A549 (cell line): ENCODE results near the gene EPC2. TPM values are rescaled to one million over a fixed set of nuclear protein-coding genes. Genes with fewer than 3 reads are reported as not detected.
"Not testable (repeated sequence)": the region's sequence is repeated elsewhere in the genome, so short reads cannot be mapped to it uniquely, and the experiment has no call there.

Source experiments
- ATAC-seq, 2 experiments: fragments of 200-7000 bp in 1 of 2; fragments of >200 bp in 1 of 2; cut with Nextera tagmentation in 1 of 2; cut with Tn5 transposase in 1 of 2; 3 replicates each; pipeline versions ENCODE4 v1.8.0 to v1.9.1; 2018 to 2020; ENCODE audit warnings: mild to moderate bottlenecking in 1 of 2, moderate library complexity in 1 of 2
- CTCF ChIA-PET: fragments of 300-600 bp; sonication (Branson Sonifier 250); formaldehyde crosslinking; extraction: SDS; loops from one replicate; lab custom pipeline; 2021; ENCODE audit warnings: antibody characterized with exemption, inconsistent platforms; lab: Yijun Ruan, JAX
- POLR2A ChIA-PET: fragments of 350-600 bp; formaldehyde crosslinking; extraction: SDS; loops from one replicate; lab custom pipeline; 2021; ENCODE audit warnings: antibody characterized with exemption, inconsistent platforms; lab: Yijun Ruan, JAX
- DNase-seq, 2 experiments: peaks; one replicate each; pipeline versions ENCODE4 v3.0.0 to v3.0.0-alpha.2; 2011 to 2016; ENCODE audit warnings: low read depth in 1 of 2, low spot score in 1 of 2
- FAIRE-seq: peaks from 2 replicates; lab custom pipeline; 2011; peaks lifted over from hg19 to GRCh38; lab: Jason Lieb, UNC
- H3K27ac ChIP-seq, 2 experiments: fragments of >200 bp; sonication (Bioruptor Twin); formaldehyde crosslinking; 3 replicates each; pipeline ENCODE4 v1.5.1; 2016 to 2017
- H3K4me1 ChIP-seq: fragments of >200 bp; sonication (Bioruptor Twin); formaldehyde crosslinking; 3 replicates; pipeline ENCODE4 v1.6.1; 2016
- H3K4me2 ChIP-seq: fragments of >200 bp; sonication (Bioruptor Twin); formaldehyde crosslinking; 3 replicates; pipeline ENCODE4 v1.6.1; 2016
- H3K4me3 ChIP-seq: fragments of >200 bp; sonication (Bioruptor Twin); formaldehyde crosslinking; 3 replicates; pipeline ENCODE4 v1.5.1; 2016
- H3K9me3 ChIP-seq: fragments of >200 bp; sonication (Bioruptor Twin); formaldehyde crosslinking; 3 replicates; pipeline ENCODE4 v1.6.1; 2016
- BHLHE40 ChIP-seq: IDR thresholded peaks from 2 replicates; pipeline ENCODE4 v1.6.1; 2012; ENCODE audit warnings: low read depth, low read length, inconsistent platforms
- CTCF ChIP-seq: fragments of >200 bp; sonication (Bioruptor Twin); formaldehyde crosslinking; IDR thresholded peaks from 3 replicates; pipeline ENCODE4 v1.5.1; 2016
- FOXS1 ChIP-seq: fragments of 250-450 bp; sonication (Bioruptor Pico); IDR thresholded peaks from 2 replicates; pipeline ENCODE4 v1.5.0; 2020; ENCODE audit warnings: mild to moderate bottlenecking, moderate library complexity
- HES2 ChIP-seq: fragments of >200 bp; sonication (Bioruptor Twin); formaldehyde crosslinking; IDR thresholded peaks from 2 replicates; pipeline ENCODE4 v1.6.1; 2016
- HEYL ChIP-seq: fragments of 250-450 bp; sonication (Bioruptor Pico); IDR thresholded peaks from 2 replicates; pipeline ENCODE4 v1.8.0; 2021; ENCODE audit warnings: mild to moderate bottlenecking, moderate library complexity
- NR3C1 ChIP-seq: fragments of >200 bp; sonication (Bioruptor Twin); formaldehyde crosslinking; IDR thresholded peaks from 3 replicates; pipeline ENCODE4 v1.6.1; 2017
- RAD21 ChIP-seq, 2 experiments: fragments of >200 bp in 1 of 2; sonication (Bioruptor Twin) in 1 of 2; formaldehyde crosslinking in 1 of 2; IDR thresholded peaks in 1 of 2; conservative IDR thresholded peaks in 1 of 2; 2 replicates in 1 of 2; 3 replicates in 1 of 2; pipeline ENCODE4 v1.6.1; 2012 to 2018; ENCODE audit warnings: inconsistent platforms in 1 of 2
- RCOR1 ChIP-seq: fragments of 150-350 bp; IDR thresholded peaks from 2 replicates; pipeline ENCODE4 v1.6.1; 2014; ENCODE audit warnings: antibody characterized with exemption, low read length, low read depth
- REST ChIP-seq: fragments of 200-600 bp; sonication (generic); IDR thresholded peaks from 2 replicates; pipeline ENCODE4 v1.6.1; 2016; ENCODE audit warnings: antibody characterized with exemption, mild to moderate bottlenecking, moderate library complexity
- WGBS: methylation state at CpG from one replicate; pipeline ENCODE4 v1.1.6; 2017; ENCODE audit errors: missing lambda C conversion rate; 5-methylcytosine and 5-hydroxymethylcytosine counted together
- polyA plus RNA-seq, 4 experiments: library from polyadenylated mRNA; depleted of rRNA in 3 of 4; stranded (reverse); fragments of >200 nt; fragmentation: RNase III in 1 of 4; extraction: RNeasy Plus Mini Kit Qiagen cat#74134 plus additional on column Dnase treatment in 1 of 4; gene quantifications; 2 replicates in 3 of 4; 3 replicates in 1 of 4; pipeline ENCODE4 v1.2.3, GENCODE V29; 2011 to 2017
- TF ChIP-seq, protein P1 (sequence below): fragments of >200 bp; sonication (Bioruptor Twin); formaldehyde crosslinking; IDR thresholded peaks from 3 replicates; pipeline ENCODE4 v1.6.1; 2016

Gene EPC2
- polyA plus RNA-seq, 2 of the 4 experiments (the other 2 are of a cell fraction) = 8.8 to 23.0 TPM

GRCh38 chr2:148670773-148671172 lies 26.2 kb downstream of the EPC2 start:
- H3K4me2 ChIP-seq = no peak overlapping the region
- ChIA-PET CTCF (interaction anchor here (1.1 kb wide), 1 partner anchor 25 kb away, joined by 4 read pairs; no protein-coding TSS in a partner anchor), POLR2A (no interaction called here)
- no peaks in the 10 kb centered on the region for H3K9me3 ChIP-seq
- peak in 1 of 2 experiments; percentile 11 for DNase-seq
- H3K4me3 ChIP-seq = no peak overlapping the region
- TF ChIP-seq RCOR1 (no peak), HEYL (no peak), BHLHE40 (no peak)
- peak in 1 of 2 experiments; percentile 63; a peak in 4 of 6 replicates for ATAC-seq
- H3K27ac ChIP-seq = peak overlapping the region in 1 of 2 experiments; percentile 41; a peak in 1 of 6 replicates
- 71% methylated on average over 1 of the region's 1 CpG for WGBS
- no peak for FAIRE-seq
- H3K4me1 ChIP-seq = peaks cover 8% of the 10 kb centered on the region; the same call in 2 of the 3 replicates

DNA sequence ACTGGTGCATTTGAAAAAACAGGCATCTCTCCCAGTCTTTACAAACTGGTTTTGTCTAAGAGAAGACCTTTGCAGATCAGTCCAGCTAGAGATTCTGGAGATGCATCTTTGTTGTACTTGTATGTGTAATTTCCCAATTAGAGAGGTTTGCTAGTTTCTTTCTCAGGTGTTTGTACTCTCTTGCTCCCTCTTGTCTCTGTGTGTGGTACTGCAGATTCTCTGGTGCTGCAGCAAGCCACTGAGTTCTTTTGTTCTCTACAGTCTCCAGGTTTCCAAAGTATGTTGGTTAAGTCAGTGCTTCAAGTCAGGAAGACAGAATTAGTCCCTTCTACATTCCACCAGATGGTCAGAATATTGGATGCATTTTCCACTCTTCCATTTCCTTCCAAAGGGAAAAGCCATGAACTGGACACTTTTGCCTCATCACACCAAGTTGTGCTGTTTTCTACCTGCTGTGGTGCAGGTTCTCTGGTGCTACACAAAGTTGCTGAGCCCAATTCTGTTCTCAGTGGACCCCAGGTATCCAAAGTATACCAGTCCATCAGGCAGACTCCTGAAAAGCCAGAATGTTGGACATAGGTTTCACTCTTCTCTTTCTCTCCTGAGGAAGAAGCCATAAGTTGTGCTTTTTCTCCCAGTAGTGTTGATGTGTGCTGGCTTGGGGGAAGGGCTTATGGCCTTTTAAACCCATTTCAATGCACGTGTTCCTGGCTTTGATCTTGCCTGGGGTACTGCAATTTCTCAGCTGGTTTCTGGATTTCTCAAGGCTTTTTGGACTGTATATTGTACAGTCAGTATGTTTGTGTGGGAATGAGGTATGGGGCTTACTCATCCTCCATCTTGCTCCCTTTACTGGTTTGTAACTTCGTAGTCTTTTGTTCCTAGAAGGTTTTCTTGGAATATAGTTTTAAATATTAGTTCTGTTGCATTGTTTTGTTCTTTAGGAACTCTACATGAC lies 29.8 kb downstream of the EPC2 start:
- ATAC-seq (peak; percentile 47 to 70; a peak in 4 of 6 replicates), FAIRE-seq (no peak), DNase-seq (peak; percentile 21 to 44)
- no peak overlapping the region for H3K4me2 ChIP-seq
- no peaks in the 10 kb centered on the region for H3K9me3 ChIP-seq
- 29% methylated on average over 2 of the region's 2 CpGs for WGBS
- ChIA-PET POLR2A (no interaction called here), CTCF (no interaction called here)
- TF ChIP-seq HES2 (no peak), RAD21 (conservative IDR thresholded peaks at IDR 0.05 in 1 of 2, IDR thresholded peaks at IDR 0.05 in 1 of 2) (0 out of 5 replicates have a peak, but pooled peaks of 1 of the 2 experiments have one; percentile 5), CTCF (peak; percentile 43)
- H3K4me3 ChIP-seq = no peak overlapping the region
- H3K4me1 ChIP-seq = peaks cover 8% of the 10 kb centered on the region; the same call in 2 of the 3 replicates
- H3K27ac ChIP-seq = no peak overlapping the region

DNA sequence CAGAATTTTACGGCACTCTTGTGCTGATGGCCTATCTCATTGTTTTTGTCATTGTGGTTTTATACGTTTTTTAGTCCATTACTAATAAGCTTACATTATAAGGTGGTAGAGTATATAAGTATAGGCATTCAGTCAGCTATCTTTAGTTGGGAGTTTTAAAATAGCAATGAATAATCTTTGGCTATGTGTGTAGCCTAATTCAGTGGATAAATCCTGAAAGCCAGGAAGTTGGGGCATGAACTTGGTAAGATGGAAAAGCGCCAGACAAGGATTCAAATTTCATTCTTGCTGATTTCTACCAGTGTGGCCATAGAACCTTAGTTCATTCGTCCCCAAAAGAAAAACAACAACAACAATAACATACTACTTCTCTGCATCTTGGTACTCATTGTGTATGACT lies 31.2 kb downstream of the EPC2 start:
- no peaks in the 10 kb centered on the region for H3K9me3 ChIP-seq
- no peak for ATAC-seq
- POLR2A ChIA-PET = interaction anchor here (0.7 kb wide), 1 partner anchor 898 kb away, joined by 3 read pairs; no protein-coding TSS in a partner anchor
- H3K4me3 ChIP-seq = no peak overlapping the region
- no peak overlapping the region for H3K4me2 ChIP-seq
- H3K27ac ChIP-seq = no peak overlapping the region
- H3K4me1 ChIP-seq = peaks cover 9% of the 10 kb centered on the region
- whole genome bisulfite sequencing = 91% methylated on average over 4 of the region's 4 CpGs
- TF ChIP-seq NR3C1 (no peak), REST (no peak), FOXS1 (CRISPR knock-in tag) (no peak)
- TF ChIP-seq, protein P1, sequence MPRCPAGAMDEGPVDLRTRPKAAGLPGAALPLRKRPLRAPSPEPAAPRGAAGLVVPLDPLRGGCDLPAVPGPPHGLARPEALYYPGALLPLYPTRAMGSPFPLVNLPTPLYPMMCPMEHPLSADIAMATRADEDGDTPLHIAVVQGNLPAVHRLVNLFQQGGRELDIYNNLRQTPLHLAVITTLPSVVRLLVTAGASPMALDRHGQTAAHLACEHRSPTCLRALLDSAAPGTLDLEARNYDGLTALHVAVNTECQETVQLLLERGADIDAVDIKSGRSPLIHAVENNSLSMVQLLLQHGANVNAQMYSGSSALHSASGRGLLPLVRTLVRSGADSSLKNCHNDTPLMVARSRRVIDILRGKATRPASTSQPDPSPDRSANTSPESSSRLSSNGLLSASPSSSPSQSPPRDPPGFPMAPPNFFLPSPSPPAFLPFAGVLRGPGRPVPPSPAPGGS = no peak
- TF ChIP-seq, all 56 proteins: peak for 0
- CTCF ChIA-PET = no interaction called here
- DNase-seq (no peak), FAIRE-seq (no peak)

DNA sequence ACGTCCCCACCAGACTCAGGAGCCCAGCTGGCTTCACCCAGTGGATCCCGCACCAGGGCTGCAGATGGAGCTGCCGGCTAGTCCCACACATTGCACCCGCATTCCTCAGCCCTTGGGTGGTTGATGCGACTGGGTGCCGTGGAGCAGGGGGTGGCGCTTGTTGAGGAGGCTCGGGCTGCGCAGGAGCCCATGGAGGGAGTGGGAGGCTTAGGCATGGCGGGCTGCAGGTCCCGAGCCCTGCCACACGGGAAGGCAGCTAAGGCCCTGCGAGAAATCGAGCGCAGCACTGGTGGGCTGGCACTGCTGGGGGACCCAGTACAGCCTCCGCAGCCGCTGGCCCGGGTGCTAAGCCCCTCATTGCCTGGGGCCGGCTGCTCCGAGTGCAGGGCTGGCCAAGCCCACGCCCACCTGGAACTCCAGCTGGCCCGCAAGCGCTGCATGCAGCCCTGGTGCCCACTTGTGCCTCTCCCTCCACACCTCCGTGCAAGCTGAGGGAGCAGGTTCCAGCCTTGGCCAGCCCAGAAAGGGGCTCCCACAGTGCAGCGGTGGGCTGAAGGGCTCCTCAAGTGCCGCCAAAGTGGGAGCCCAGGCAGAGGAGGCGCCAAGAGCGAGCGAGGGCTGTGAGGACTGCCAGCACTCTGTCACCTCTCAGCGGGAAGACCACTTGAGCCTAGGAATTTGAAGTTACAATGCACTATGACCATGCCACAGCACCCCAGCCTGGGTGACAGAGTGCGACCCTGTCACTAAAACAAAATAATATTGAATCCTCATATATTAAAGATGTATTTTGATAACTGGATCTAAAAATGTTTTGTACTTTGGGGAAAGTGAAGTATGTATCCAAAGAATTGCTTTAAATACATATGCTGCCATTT lies 34.0 kb downstream of the EPC2 start:
- CTCF ChIA-PET = interaction anchor here (1.6 kb wide), 1 partner anchor 13 kb away, joined by 3 read pairs; no protein-coding TSS in a partner anchor
- H3K4me3 ChIP-seq, H3K4me2 ChIP-seq, ATAC-seq, H3K27ac ChIP-seq, H3K9me3 ChIP-seq, FAIRE-seq, POLR2A ChIA-PET, H3K4me1 ChIP-seq, DNase-seq: not testable (repeated sequence)
- WGBS = 89% methylated on average over 20 of the region's 31 CpGs
